HEK293 (cell line): ENCODE measurements around the gene ZNF608.

Source experiments
- CTCF ChIA-PET: fragments of 350-600 bp; formaldehyde crosslinking; extraction: SDS; loops from one replicate; lab custom pipeline; 2021; ENCODE audit warnings: antibody characterized with exemption; lab: Yijun Ruan, JAX
- POLR2A ChIA-PET: fragments of 300-600 bp; formaldehyde crosslinking; extraction: SDS; loops from one replicate; lab custom pipeline; 2020; ENCODE audit warnings: antibody characterized with exemption, inconsistent platforms; lab: Yijun Ruan, JAX
- H3K27ac ChIP-seq: fragments of 200-500 bp; sonication (Bioruptor generic); 2 replicates; pipeline ENCODE4 v1.5.1; 2014; ENCODE audit warnings: low read depth, low read length, control low read depth, inconsistent platforms; ENCODE audit errors: extremely low read depth
- H3K36me3 ChIP-seq, 2 experiments: fragments of 200-500 bp in 1 of 2; sonication (Bioruptor generic) in 1 of 2; 1 replicate in 1 of 2; 2 replicates in 1 of 2; pipeline ENCODE4 v1.5.1; 2014 to 2017; ENCODE audit warnings: inconsistent platforms in 2 of 2, low read length in 2 of 2; ENCODE audit not compliant: control insufficient read depth in 2 of 2, insufficient read depth in 1 of 2
- H3K4me1 ChIP-seq: fragments of 200-500 bp; sonication (Bioruptor generic); 2 replicates; pipeline ENCODE4 v1.5.1; 2014; ENCODE audit warnings: mild to moderate bottlenecking, low read length, inconsistent platforms; ENCODE audit not compliant: control insufficient read depth, insufficient read depth
- H3K4me3 ChIP-seq: 2 replicates; pipeline ENCODE4 v1.5.1; 2011; ENCODE audit warnings: low read depth, mild to moderate bottlenecking, control low read depth, low read length, moderate library complexity
- H3K9me3 ChIP-seq: fragments of 200-500 bp; sonication (Bioruptor generic); 2 replicates; pipeline ENCODE4 v1.5.1; 2014; ENCODE audit warnings: low read depth, low read length, inconsistent platforms; ENCODE audit not compliant: control insufficient read depth, insufficient read depth
- GFI1B ChIP-seq: fragments of 450-650 bp; formaldehyde crosslinking; IDR thresholded peaks from 2 replicates; pipeline ENCODE4 v1.5.1; 2016; ENCODE audit warnings: missing biosample characterization, missing genetic modification characterization
- GLI2 ChIP-seq: fragments of 450-650 bp; formaldehyde crosslinking; IDR thresholded peaks from 2 replicates; pipeline ENCODE4; 2017; ENCODE audit warnings: missing biosample characterization, missing genetic modification characterization, low read depth, borderline replicate concordance
- IKZF3 ChIP-seq: fragments of 450-650 bp; IDR thresholded peaks from 2 replicates; pipeline ENCODE4 v1.5.0; 2018; ENCODE audit warnings: missing biosample characterization, mild to moderate bottlenecking, missing genetic modification characterization, moderate library complexity
- KLF8 ChIP-seq: fragments of 450-650 bp; formaldehyde crosslinking; IDR thresholded peaks from 2 replicates; pipeline ENCODE4 v1.5.1; 2016; ENCODE audit warnings: missing biosample characterization, missing genetic modification characterization
- PRDM1 ChIP-seq: fragments of 450-650 bp; formaldehyde crosslinking; IDR thresholded peaks from 2 replicates; pipeline ENCODE4; 2016; ENCODE audit warnings: missing biosample characterization, missing genetic modification characterization
- SETDB1 ChIP-seq: IDR thresholded peaks from one replicate; pipeline ENCODE4 v1.6.1; 2017; ENCODE audit warnings: mild to moderate bottlenecking, low read length, moderate library complexity, mixed read lengths; ENCODE audit not compliant: insufficient read length
- ZBTB20 ChIP-seq: fragments of 450-650 bp; formaldehyde crosslinking; IDR thresholded peaks from 2 replicates; pipeline ENCODE4 v1.5.1; 2016; ENCODE audit warnings: missing biosample characterization, missing genetic modification characterization
- ZNF138 ChIP-seq: fragments of 450-650 bp; formaldehyde crosslinking; IDR thresholded peaks from 2 replicates; pipeline ENCODE4 v1.5.1; 2016; ENCODE audit warnings: missing biosample characterization, missing genetic modification characterization, borderline replicate concordance
- ZNF148 ChIP-seq: fragments of 450-650 bp; formaldehyde crosslinking; IDR thresholded peaks from 2 replicates; pipeline ENCODE4 v1.5.0; 2017; ENCODE audit warnings: missing biosample characterization, missing genetic modification characterization, borderline replicate concordance
- ZNF211 ChIP-seq: fragments of 450-650 bp; formaldehyde crosslinking; IDR thresholded peaks from 2 replicates; pipeline ENCODE4 v1.5.1; 2016; ENCODE audit warnings: low read depth, missing biosample characterization, missing genetic modification characterization
- ZNF341 ChIP-seq: fragments of 450-650 bp; formaldehyde crosslinking; IDR thresholded peaks from 2 replicates; pipeline ENCODE4; 2016; ENCODE audit warnings: low read depth, missing biosample characterization, missing genetic modification characterization
- ZNF510 ChIP-seq: fragments of 450-650 bp; formaldehyde crosslinking; IDR thresholded peaks from 2 replicates; pipeline ENCODE4 v1.5.1; 2018; ENCODE audit warnings: mild to moderate bottlenecking, missing genetic modification characterization, missing biosample characterization; ENCODE audit not compliant: insufficient replicate concordance
- ZNF514 ChIP-seq: fragments of 450-650 bp; formaldehyde crosslinking; IDR thresholded peaks from 2 replicates; pipeline ENCODE4 v1.5.1; 2016; ENCODE audit warnings: missing biosample characterization, missing genetic modification characterization
- ZNF529 ChIP-seq: fragments of 450-650 bp; formaldehyde crosslinking; IDR thresholded peaks from 2 replicates; pipeline ENCODE4 v1.5.1; 2017; ENCODE audit warnings: missing genetic modification characterization, missing biosample characterization; ENCODE audit not compliant: insufficient replicate concordance
- ZNF645 ChIP-seq: fragments of 450-650 bp; formaldehyde crosslinking; IDR thresholded peaks from 2 replicates; pipeline ENCODE4; 2016; ENCODE audit warnings: missing biosample characterization, missing genetic modification characterization
- ZNF664 ChIP-seq: fragments of 450-650 bp; formaldehyde crosslinking; IDR thresholded peaks from 2 replicates; pipeline ENCODE4 v1.5.1; 2016; ENCODE audit warnings: missing biosample characterization, missing genetic modification characterization
- ZSCAN23 ChIP-seq: fragments of 450-650 bp; formaldehyde crosslinking; IDR thresholded peaks from 2 replicates; pipeline ENCODE4 v1.5.1; 2016; ENCODE audit warnings: missing biosample characterization, missing genetic modification characterization
- TF ChIP-seq, protein P1 (sequence below): fragments of 450-650 bp; formaldehyde crosslinking; IDR thresholded peaks from 2 replicates; pipeline ENCODE4 v1.5.1; 2016; ENCODE audit warnings: missing biosample characterization, missing genetic modification characterization, low read depth
- TF ChIP-seq, protein P2 (sequence below): fragments of 450-650 bp; formaldehyde crosslinking; IDR thresholded peaks from 2 replicates; pipeline ENCODE4 v1.5.1; 2016; ENCODE audit warnings: missing biosample characterization, missing genetic modification characterization, borderline replicate concordance
- TF ChIP-seq, protein P3 (sequence below): fragments of 450-650 bp; formaldehyde crosslinking; IDR thresholded peaks from 2 replicates; pipeline ENCODE4 v1.5.1; 2017; ENCODE audit warnings: missing biosample characterization, missing genetic modification characterization
- TF ChIP-seq, protein P4 (sequence below): fragments of 450-650 bp; formaldehyde crosslinking; IDR thresholded peaks from 2 replicates; pipeline ENCODE4 v1.5.1; 2017; ENCODE audit warnings: missing biosample characterization, missing genetic modification characterization

ZNF608 gene

GRCh38 chr5:124795829-124796228 is 49.4 kb upstream of the ZNF608 start:
- Histone ChIP-seq H3K4me1 (peaks cover 14% of the 10 kb centered on the region), H3K9me3 (no peaks in the 10 kb centered on the region), H3K4me3 (no peak overlapping the region), H3K36me3 (no peaks in the 10 kb centered on the region), H3K27ac (no peak overlapping the region)
- TF ChIP-seq SETDB1, result no peak
- TF ChIP-seq ZNF211 (tag by site-specific recombination), result no peak
- TF ChIP-seq ZNF529 (tag by site-specific recombination), result no peak
- TF ChIP-seq, protein P1, sequence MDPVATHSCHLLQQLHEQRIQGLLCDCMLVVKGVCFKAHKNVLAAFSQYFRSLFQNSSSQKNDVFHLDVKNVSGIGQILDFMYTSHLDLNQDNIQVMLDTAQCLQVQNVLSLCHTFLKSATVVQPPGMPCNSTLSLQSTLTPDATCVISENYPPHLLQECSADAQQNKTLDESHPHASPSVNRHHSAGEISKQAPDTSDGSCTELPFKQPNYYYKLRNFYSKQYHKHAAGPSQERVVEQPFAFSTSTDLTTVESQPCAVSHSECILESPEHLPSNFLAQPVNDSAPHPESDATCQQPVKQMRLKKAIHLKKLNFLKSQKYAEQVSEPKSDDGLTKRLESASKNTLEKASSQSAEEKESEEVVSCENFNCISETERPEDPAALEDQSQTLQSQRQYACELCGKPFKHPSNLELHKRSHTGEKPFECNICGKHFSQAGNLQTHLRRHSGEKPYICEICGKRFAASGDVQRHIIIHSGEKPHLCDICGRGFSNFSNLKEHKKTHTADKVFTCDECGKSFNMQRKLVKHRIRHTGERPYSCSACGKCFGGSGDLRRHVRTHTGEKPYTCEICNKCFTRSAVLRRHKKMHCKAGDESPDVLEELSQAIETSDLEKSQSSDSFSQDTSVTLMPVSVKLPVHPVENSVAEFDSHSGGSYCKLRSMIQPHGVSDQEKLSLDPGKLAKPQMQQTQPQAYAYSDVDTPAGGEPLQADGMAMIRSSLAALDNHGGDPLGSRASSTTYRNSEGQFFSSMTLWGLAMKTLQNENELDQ (tag by site-specific recombination), result no peak
- no peak for TF ChIP-seq ZNF514 (tag by site-specific recombination)
- TF ChIP-seq ZNF645, result no peak
- no peak for TF ChIP-seq ZSCAN23 (tag by site-specific recombination)
- TF ChIP-seq, protein P2, sequence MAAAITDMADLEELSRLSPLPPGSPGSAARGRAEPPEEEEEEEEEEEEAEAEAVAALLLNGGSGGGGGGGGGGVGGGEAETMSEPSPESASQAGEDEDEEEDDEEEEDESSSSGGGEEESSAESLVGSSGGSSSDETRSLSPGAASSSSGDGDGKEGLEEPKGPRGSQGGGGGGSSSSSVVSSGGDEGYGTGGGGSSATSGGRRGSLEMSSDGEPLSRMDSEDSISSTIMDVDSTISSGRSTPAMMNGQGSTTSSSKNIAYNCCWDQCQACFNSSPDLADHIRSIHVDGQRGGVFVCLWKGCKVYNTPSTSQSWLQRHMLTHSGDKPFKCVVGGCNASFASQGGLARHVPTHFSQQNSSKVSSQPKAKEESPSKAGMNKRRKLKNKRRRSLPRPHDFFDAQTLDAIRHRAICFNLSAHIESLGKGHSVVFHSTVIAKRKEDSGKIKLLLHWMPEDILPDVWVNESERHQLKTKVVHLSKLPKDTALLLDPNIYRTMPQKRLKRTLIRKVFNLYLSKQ (tag by site-specific recombination), result no peak
- TF ChIP-seq IKZF3, result no peak
- no peak for TF ChIP-seq GLI2 (tag by site-specific recombination)
- no peak for TF ChIP-seq GFI1B
- TF ChIP-seq, protein P3, sequence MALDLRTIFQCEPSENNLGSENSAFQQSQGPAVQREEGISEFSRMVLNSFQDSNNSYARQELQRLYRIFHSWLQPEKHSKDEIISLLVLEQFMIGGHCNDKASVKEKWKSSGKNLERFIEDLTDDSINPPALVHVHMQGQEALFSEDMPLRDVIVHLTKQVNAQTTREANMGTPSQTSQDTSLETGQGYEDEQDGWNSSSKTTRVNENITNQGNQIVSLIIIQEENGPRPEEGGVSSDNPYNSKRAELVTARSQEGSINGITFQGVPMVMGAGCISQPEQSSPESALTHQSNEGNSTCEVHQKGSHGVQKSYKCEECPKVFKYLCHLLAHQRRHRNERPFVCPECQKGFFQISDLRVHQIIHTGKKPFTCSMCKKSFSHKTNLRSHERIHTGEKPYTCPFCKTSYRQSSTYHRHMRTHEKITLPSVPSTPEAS (tag by site-specific recombination), result no peak
- CTCF ChIA-PET, result no interaction called here
- POLR2A ChIA-PET, result no interaction called here

DNA sequence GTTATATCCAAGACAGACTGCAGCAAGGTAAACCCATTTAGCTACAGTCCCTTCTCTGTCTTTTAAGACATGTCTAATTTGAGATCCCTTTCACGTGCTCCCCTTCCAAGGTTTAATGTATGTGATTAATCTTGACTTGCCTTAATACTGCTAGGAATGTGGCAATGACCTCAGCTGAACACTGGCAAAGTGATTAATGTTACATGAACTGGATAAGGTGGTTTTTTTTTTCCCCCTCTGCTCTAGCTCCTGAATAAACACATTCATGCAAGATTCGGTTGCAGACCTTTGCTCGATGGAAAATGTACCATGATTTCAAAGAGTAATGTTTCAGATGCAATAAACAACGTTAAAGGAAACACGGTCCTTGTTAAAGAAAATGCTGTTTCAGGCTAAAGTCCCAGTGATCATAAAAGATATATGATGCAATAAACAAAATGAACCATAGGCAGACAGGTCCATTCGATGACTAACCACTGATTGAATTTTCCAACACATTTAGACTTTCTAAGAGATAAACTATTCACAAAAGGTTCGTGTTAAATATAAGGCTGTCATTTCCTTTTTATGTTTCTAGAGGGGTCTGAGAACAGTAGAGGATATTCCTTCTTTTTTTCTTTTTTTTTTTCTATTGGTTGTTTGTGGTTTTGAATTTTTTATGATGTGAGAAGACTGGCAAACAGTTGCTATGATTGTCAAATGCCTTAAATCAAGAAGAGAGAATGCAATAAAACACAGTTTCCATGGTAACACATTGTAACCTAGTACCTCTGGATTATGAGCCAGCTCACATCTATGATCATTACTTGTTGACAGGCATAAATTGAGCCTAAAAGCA is 44.7 kb upstream of the ZNF608 start:
- peak overlapping the region; percentile 66 for H3K27ac ChIP-seq
- peaks cover 25% of the 10 kb centered on the region for H3K4me1 ChIP-seq
- POLR2A ChIA-PET, result interaction anchor here (0.6 to 1.2 kb wide), 2 partner anchors 44 to 620 kb away, joined by 3 read pairs; partner anchors contain the start of gene ZNF608
- no peaks in the 10 kb centered on the region for H3K36me3 ChIP-seq
- no peak overlapping the region for H3K4me3 ChIP-seq
- H3K9me3 ChIP-seq, result no peaks in the 10 kb centered on the region
- CTCF ChIA-PET, result interaction anchor here (0.7 kb wide), 1 partner anchor 30 kb away, joined by 3 read pairs; no protein-coding TSS in a partner anchor
- TF ChIP-seq ZNF664 (tag by site-specific recombination) (peak; percentile 49; the same call in 1 of the 2 replicates), GLI2 (tag by site-specific recombination) (0 out of 2 replicates have a peak, but pooled peaks have one; percentile 24), KLF8 (tag by site-specific recombination) (peak; percentile 16; the same call in 1 of the 2 replicates), ZBTB20 (peak; percentile 70; the same call in 1 of the 2 replicates), ZNF341 (no peak; the same call in 1 of the 2 replicates), ZNF148 (no peak), PRDM1 (no peak), ZNF510 (tag by site-specific recombination) (peak; percentile 3), ZNF138 (no peak)
- TF ChIP-seq, protein P4, sequence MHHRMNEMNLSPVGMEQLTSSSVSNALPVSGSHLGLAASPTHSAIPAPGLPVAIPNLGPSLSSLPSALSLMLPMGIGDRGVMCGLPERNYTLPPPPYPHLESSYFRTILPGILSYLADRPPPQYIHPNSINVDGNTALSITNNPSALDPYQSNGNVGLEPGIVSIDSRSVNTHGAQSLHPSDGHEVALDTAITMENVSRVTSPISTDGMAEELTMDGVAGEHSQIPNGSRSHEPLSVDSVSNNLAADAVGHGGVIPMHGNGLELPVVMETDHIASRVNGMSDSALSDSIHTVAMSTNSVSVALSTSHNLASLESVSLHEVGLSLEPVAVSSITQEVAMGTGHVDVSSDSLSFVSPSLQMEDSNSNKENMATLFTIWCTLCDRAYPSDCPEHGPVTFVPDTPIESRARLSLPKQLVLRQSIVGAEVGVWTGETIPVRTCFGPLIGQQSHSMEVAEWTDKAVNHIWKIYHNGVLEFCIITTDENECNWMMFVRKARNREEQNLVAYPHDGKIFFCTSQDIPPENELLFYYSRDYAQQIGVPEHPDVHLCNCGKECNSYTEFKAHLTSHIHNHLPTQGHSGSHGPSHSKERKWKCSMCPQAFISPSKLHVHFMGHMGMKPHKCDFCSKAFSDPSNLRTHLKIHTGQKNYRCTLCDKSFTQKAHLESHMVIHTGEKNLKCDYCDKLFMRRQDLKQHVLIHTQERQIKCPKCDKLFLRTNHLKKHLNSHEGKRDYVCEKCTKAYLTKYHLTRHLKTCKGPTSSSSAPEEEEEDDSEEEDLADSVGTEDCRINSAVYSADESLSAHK, result peak; percentile 94
